Sigmoid colon (tissue), 7 donors: ENCODE measurements around the gene EMC8. TPM values are rescaled to one million over a fixed set of nuclear protein-coding genes. Genes with fewer than 3 reads are reported as not detected.

Experiments
- DNase-seq: peaks from one replicate; pipeline ENCODE4 v3.0.0-alpha.2; 2019
- H3K27ac ChIP-seq, 4 donors: fragments of 200-600 bp; sonication (generic); one replicate each; pipeline ENCODE4 v1.5.1; 2016 to 2019; ENCODE audit warnings: mild to moderate bottlenecking in 1 of 4
- H3K27me3 ChIP-seq, 3 donors: fragments of 200-600 bp; sonication (generic); one replicate each; pipeline ENCODE4 v1.5.1; 2019; ENCODE audit warnings: mild to moderate bottlenecking in 1 of 3
- H3K36me3 ChIP-seq, 4 donors: fragments of 200-600 bp; sonication (generic); one replicate each; pipeline ENCODE4 v1.5.1; 2016 to 2019
- H3K4me1 ChIP-seq, 4 donors: fragments of 200-600 bp; sonication (generic); one replicate each; pipeline ENCODE4 v1.5.1; 2017 to 2019
- H3K4me3 ChIP-seq, 4 donors: fragments of 200-600 bp; sonication (generic); one replicate each; pipeline ENCODE4 v1.5.1; 2017 to 2019; ENCODE audit warnings: mild to moderate bottlenecking in 2 of 4, moderate library complexity in 1 of 4
- H3K9me3 ChIP-seq, 4 donors: fragments of 200-600 bp in 3 of 4; sonication (generic) in 3 of 4; one replicate each; pipeline versions ENCODE4 v1.5.1 to v1.6.1; 2013 to 2019
- CTCF ChIP-seq, 4 experiments: fragments of 450-650 bp in 3 of 4; fragments of 200-600 bp in 1 of 4; IDR thresholded peaks; one replicate each; pipeline ENCODE4 v1.5.1; 2016 to 2019; ENCODE audit warnings: antibody characterized with exemption in 4 of 4, mild to moderate bottlenecking in 3 of 4, moderate library complexity in 2 of 4
- EP300 ChIP-seq, 4 donors: sonication (generic); formaldehyde crosslinking; IDR thresholded peaks; one replicate each; pipeline ENCODE4 v1.6.1; 2017; ENCODE audit warnings: antibody characterized with exemption in 4 of 4
- POLR2A ChIP-seq, 2 donors: fragments of 450-650 bp; IDR thresholded peaks; one replicate each; pipeline ENCODE4 v1.6.1; 2016; ENCODE audit warnings: antibody characterized with exemption in 2 of 2, mild to moderate bottlenecking in 2 of 2, moderate library complexity in 2 of 2
- POLR2AphosphoS5 ChIP-seq, 4 donors: sonication (generic); formaldehyde crosslinking; IDR thresholded peaks; one replicate each; pipeline ENCODE4 v1.6.1; 2017; ENCODE audit warnings: antibody characterized with exemption in 4 of 4
- WGBS, 2 donors: extraction: QIAGEN DNeasy Blood & Tissue Kit; methylation state at CpG; one replicate each; pipeline ENCODE4 v1.1.7; 2013; 5-methylcytosine and 5-hydroxymethylcytosine counted together
- intact Hi-C: fragments of 100-400 bp; cut with DNase I; formaldehyde crosslinking; loops from one replicate; pipeline ENCODE4 v1.15.1; 2023
- polyA plus RNA-seq, 3 donors: library from polyadenylated mRNA; stranded (reverse); fragments of 200-250 nt; gene quantifications; one replicate each; pipeline ENCODE4 v1.2.3, GENCODE V29; 2013
- total RNA-seq, 4 donors: library from RNA; depleted of rRNA; stranded (reverse); fragments of >200 nt; gene quantifications; one replicate each; pipeline ENCODE4 v1.1.0, GENCODE V29; 2016
- donor health status: healthy with polysubstance abuse.
- donor health status: Bipolar disorder and iron deficiency.
- donor health status: healthy.

EMC8 gene
- total and polyA plus RNA-seq, 7 donors, result 13.8 to 38.8 (median 23.7) TPM

GRCh38 chr16:85759631-85760419 is 39.5 kb downstream of the EMC8 start:
- DNase-seq, result no peak
- no peaks in the 10 kb centered on the region for H3K4me1 ChIP-seq
- H3K9me3 ChIP-seq, result no peaks in the 10 kb centered on the region
- H3K36me3 ChIP-seq, result no peaks in the 10 kb centered on the region
- intact Hi-C loops, result no loop called here
- no peak overlapping the region for H3K4me3 ChIP-seq
- H3K27ac ChIP-seq, result no peak overlapping the region
- TF ChIP-seq POLR2AphosphoS5 (IDR thresholded peaks at IDR 0.05) (no peak), CTCF (IDR thresholded peaks at IDR 0.05) (peak in 1 of 4 experiments; percentile 13), EP300 (IDR thresholded peaks at IDR 0.05) (no peak), POLR2A (IDR thresholded peaks at IDR 0.05) (no peak)
- WGBS, 2 donors, result 31 to 64% methylated on average over 20 of the region's 20 CpGs
- H3K27me3 ChIP-seq, result peaks cover 0 to 16% (median 0%) of the 10 kb centered on the region in 3 donors

GRCh38 chr16:85759136-85759535 is 40.2 kb downstream of the EMC8 start:
- DNase-seq, result no peak
- TF ChIP-seq POLR2A (IDR thresholded peaks at IDR 0.05) (no peak), POLR2AphosphoS5 (IDR thresholded peaks at IDR 0.05) (no peak), CTCF (IDR thresholded peaks at IDR 0.05) (no peak), EP300 (IDR thresholded peaks at IDR 0.05) (no peak)
- Histone ChIP-seq H3K27ac (no peak overlapping the region), H3K4me1 (no peaks in the 10 kb centered on the region), H3K4me3 (no peak overlapping the region), H3K27me3 (peaks cover 0 to 12% (median 0%) of the 10 kb centered on the region in 3 donors), H3K36me3 (no peaks in the 10 kb centered on the region), H3K9me3 (no peaks in the 10 kb centered on the region)
- 38 to 59% methylated on average over 16 of the region's 16 CpGs for WGBS, 2 donors
- intact Hi-C loops, result no loop called here

GRCh38 chr16:85757341-85757822 is 42.0 kb downstream of the EMC8 start:
- Histone ChIP-seq H3K9me3 (no peaks in the 10 kb centered on the region), H3K27me3 (peaks cover 0 to 12% (median 0%) of the 10 kb centered on the region in 3 donors), H3K4me3 (no peak overlapping the region), H3K36me3 (no peaks in the 10 kb centered on the region), H3K27ac (no peak overlapping the region), H3K4me1 (peaks cover 0 to 11% (median 10%) of the 10 kb centered on the region in 4 donors)
- WGBS, 2 donors, result 67 to 76% methylated on average over 7 of the region's 7 CpGs
- intact Hi-C loops, result no loop called here
- DNase-seq, result no peak
- TF ChIP-seq POLR2AphosphoS5 (IDR thresholded peaks at IDR 0.05) (no peak), CTCF (IDR thresholded peaks at IDR 0.05) (no peak), EP300 (IDR thresholded peaks at IDR 0.05) (no peak), POLR2A (IDR thresholded peaks at IDR 0.05) (no peak)

- Histone ChIP-seq H3K4me1 (peaks cover 0 to 20% (median 18%) of the 10 kb centered on the region in 4 donors), H3K4me3 (no peak overlapping the region), H3K27ac (no peak overlapping the region), H3K9me3 (no peaks in the 10 kb centered on the region), H3K27me3 (peaks cover 0 to 12% (median 0%) of the 10 kb centered on the region in 3 donors), H3K36me3 (no peaks in the 10 kb centered on the region)
- no peak for TF ChIP-seq POLR2AphosphoS5 (IDR thresholded peaks at IDR 0.05)
- no peak for TF ChIP-seq POLR2A (IDR thresholded peaks at IDR 0.05)
- TF ChIP-seq CTCF (IDR thresholded peaks at IDR 0.05), result no peak
- TF ChIP-seq EP300 (IDR thresholded peaks at IDR 0.05), result no peak
- WGBS, 2 donors, result 63 to 77% methylated on average over 25 of the region's 25 CpGs
- DNase-seq, result no peak
- intact Hi-C loops, result no loop called here
These were observed 43.2 kb downstream of the EMC8 start for GRCh38 chr16:85755929-85756768.
